OCI-LY7 (cell line): ENCODE results near the gene CEP112. TPM values are rescaled to one million over a fixed set of nuclear protein-coding genes. Genes with fewer than 3 reads are reported as not detected.

ENCODE experiments used
- BruUV-seq: library from RNA; stranded (reverse); fragments of 400-500 nt; replicated peaks from 2 replicates; lab custom pipeline; 2021; lab: Mats Ljungman, UMichigan
- CTCF ChIA-PET: fragments of 300-600 bp; sonication (Branson Sonifier 250); formaldehyde crosslinking; loops from one replicate; lab custom pipeline; 2022; ENCODE audit warnings: antibody characterized with exemption; ENCODE audit not compliant: unreplicated experiment; lab: Charles Lee
- POLR2A ChIA-PET: fragments of 300-600 bp; sonication (Branson Sonifier 250); formaldehyde crosslinking; loops from one replicate; lab custom pipeline; 2022; ENCODE audit warnings: antibody characterized with exemption; lab: Charles Lee
- DNase-seq: peaks from one replicate; pipeline ENCODE4 v3.0.0-alpha.2; 2015; ENCODE audit warnings: low spot score
- H2AFZ ChIP-seq: fragments of 200-600 bp; sonication (generic), shearing (Covaris generic); 2 replicates; pipeline ENCODE4 v1.6.1; 2014; ENCODE audit warnings: mild to moderate bottlenecking, antibody characterized with exemption, low read length, moderate library complexity
- H3K27ac ChIP-seq: fragments of 200-600 bp; sonication (generic); 2 replicates; pipeline ENCODE4 v1.5.1; 2014; ENCODE audit warnings: mixed run types, low read depth, mild to moderate bottlenecking, moderate library complexity, low read length, inconsistent platforms; ENCODE audit not compliant: poor library complexity, severe bottlenecking
- H3K36me3 ChIP-seq: fragments of 200-600 bp; sonication (generic); 2 replicates; pipeline ENCODE4 v1.6.1; 2014; ENCODE audit warnings: mild to moderate bottlenecking, antibody characterized with exemption, low read length, moderate library complexity, mixed read lengths; ENCODE audit not compliant: insufficient read depth
- H3K4me1 ChIP-seq: fragments of 200-600 bp; sonication (generic); 2 replicates; pipeline ENCODE4 v1.5.1; 2014; ENCODE audit warnings: mild to moderate bottlenecking, low read length; ENCODE audit not compliant: insufficient read depth, poor library complexity, severe bottlenecking
- H3K4me2 ChIP-seq: fragments of 200-600 bp; sonication (generic); 2 replicates; pipeline ENCODE4 v1.6.1; 2014; ENCODE audit warnings: mild to moderate bottlenecking, low read length
- H3K4me3 ChIP-seq: fragments of 200-600 bp; sonication (generic); 2 replicates; pipeline ENCODE4 v1.5.1; 2014; ENCODE audit warnings: mild to moderate bottlenecking, low read depth, low read length; ENCODE audit not compliant: poor library complexity, severe bottlenecking
- H3K79me2 ChIP-seq: fragments of 200-600 bp; sonication (generic); 2 replicates; pipeline ENCODE4 v1.6.1; 2016; ENCODE audit warnings: low read depth, mild to moderate bottlenecking, low read length, moderate library complexity, mixed read lengths; ENCODE audit not compliant: insufficient read depth
- H3K9me2 ChIP-seq: fragments of 200-600 bp; sonication (generic); 2 replicates; pipeline ENCODE4 v1.6.1; 2016; ENCODE audit warnings: mild to moderate bottlenecking, low read length, mixed read lengths; ENCODE audit not compliant: insufficient read depth
- H3K9me3 ChIP-seq: fragments of 200-600 bp; sonication (generic); 2 replicates; pipeline ENCODE4 v1.6.1; 2014; ENCODE audit warnings: mild to moderate bottlenecking, mixed run types, low read length, mixed read lengths
- H4K20me1 ChIP-seq: fragments of 200-600 bp; sonication (generic); 2 replicates; pipeline ENCODE4 v1.6.1; 2014; ENCODE audit warnings: mild to moderate bottlenecking, antibody characterized with exemption, low read length, moderate library complexity, mixed read lengths; ENCODE audit not compliant: insufficient read depth
- EZH2phosphoT487 ChIP-seq: fragments of 200-600 bp; sonication (generic); IDR thresholded peaks from 2 replicates; pipeline ENCODE4 v1.6.1; 2018; ENCODE audit warnings: low read depth, borderline replicate concordance, mild to moderate bottlenecking, mixed run types, antibody characterized with exemption, low read length, moderate library complexity, mixed read lengths
- intact Hi-C: fragments of 100-400 bp; cut with micrococcal nuclease; formaldehyde crosslinking; loops from one replicate; pipeline ENCODE4 v1.10.0; 2022; ENCODE audit not compliant: unreplicated experiment
- total RNA-seq, 2 experiments: library from RNA; depleted of rRNA in 1 of 2; stranded (reverse); fragments of >200 nt in 1 of 2; shearing (Covaris generic) in 1 of 2; gene quantifications; 2 replicates each; pipeline ENCODE4 v1.2.3, GENCODE V29; 2014 to 2022
- TF ChIP-seq, protein P1 (sequence below): fragments of 200-600 bp; sonication (generic); conservative IDR thresholded peaks from 2 replicates; pipeline ENCODE4 v1.5.1; 2014; ENCODE audit warnings: mild to moderate bottlenecking, antibody characterized with exemption, low read length, moderate library complexity, mixed read lengths

The CEP112 gene
- total RNA-seq, 2 experiments from 2014 or later: 2.7 to 6.9 TPM

DNA sequence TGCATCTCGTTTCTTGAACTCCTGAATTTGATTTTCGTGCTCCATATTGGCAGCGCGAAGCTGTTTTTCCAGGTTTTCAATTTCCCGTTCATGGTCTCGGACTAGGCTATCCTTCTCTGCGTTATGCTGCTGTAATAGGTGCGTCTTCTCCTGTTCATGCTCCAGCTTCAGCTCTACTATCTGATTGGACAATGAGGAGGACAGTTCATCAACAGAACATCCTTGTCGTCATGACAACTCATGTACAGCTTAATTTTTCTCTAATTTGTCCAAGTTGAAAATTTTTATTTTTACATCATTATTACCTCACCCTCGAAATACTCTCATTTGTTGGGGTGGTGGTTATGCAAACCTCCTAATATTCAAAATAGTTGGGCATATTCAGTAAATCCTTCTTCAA lies 289.8 kb downstream of the CEP112 start:
- no peaks in the 10 kb centered on the region for H3K79me2 ChIP-seq
- H3K36me3 ChIP-seq: no peaks in the 10 kb centered on the region
- CTCF ChIA-PET: no interaction called here
- no peak overlapping the region for H3K4me3 ChIP-seq
- POLR2A ChIA-PET: no interaction called here
- H3K4me1 ChIP-seq: no peaks in the 10 kb centered on the region
- H3K27ac ChIP-seq: no peak overlapping the region
- no peak overlapping the region for H2AFZ ChIP-seq
- no peak for DNase-seq
- no peaks in the 10 kb centered on the region for H3K9me2 ChIP-seq
- no peak overlapping the region for H3K4me2 ChIP-seq
- no TSS peak for BruUV-seq
- H4K20me1 ChIP-seq: no peaks in the 10 kb centered on the region
- intact Hi-C loops: no loop called here
- TF ChIP-seq, protein P1, sequence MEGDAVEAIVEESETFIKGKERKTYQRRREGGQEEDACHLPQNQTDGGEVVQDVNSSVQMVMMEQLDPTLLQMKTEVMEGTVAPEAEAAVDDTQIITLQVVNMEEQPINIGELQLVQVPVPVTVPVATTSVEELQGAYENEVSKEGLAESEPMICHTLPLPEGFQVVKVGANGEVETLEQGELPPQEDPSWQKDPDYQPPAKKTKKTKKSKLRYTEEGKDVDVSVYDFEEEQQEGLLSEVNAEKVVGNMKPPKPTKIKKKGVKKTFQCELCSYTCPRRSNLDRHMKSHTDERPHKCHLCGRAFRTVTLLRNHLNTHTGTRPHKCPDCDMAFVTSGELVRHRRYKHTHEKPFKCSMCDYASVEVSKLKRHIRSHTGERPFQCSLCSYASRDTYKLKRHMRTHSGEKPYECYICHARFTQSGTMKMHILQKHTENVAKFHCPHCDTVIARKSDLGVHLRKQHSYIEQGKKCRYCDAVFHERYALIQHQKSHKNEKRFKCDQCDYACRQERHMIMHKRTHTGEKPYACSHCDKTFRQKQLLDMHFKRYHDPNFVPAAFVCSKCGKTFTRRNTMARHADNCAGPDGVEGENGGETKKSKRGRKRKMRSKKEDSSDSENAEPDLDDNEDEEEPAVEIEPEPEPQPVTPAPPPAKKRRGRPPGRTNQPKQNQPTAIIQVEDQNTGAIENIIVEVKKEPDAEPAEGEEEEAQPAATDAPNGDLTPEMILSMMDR: no peak
- TF ChIP-seq EZH2phosphoT487: no peak
- H3K9me3 ChIP-seq: no peaks in the 10 kb centered on the region

DNA sequence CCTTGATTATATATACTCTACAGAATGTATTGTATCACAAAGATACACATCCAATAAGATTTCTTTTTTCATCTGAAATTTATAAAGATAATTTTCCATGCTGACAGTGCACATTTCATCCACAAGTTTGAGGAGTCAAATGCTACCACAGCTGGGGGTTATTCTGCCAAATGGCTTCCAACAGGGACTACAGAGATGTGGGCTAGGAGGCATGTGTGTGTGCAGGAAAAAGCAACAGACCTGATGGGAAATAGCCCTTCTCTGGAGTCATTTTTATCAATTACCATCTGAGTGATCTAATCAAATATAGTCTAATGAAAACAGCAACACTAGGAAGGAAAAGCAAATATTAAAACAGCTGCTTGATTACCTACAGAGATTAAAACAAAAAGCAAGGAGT lies 290.5 kb downstream of the CEP112 start:
- Histone ChIP-seq H3K4me2 (no peak overlapping the region), H3K79me2 (no peaks in the 10 kb centered on the region), H4K20me1 (no peaks in the 10 kb centered on the region), H3K27ac (no peak overlapping the region), H3K4me3 (no peak overlapping the region), H3K9me2 (no peaks in the 10 kb centered on the region), H3K36me3 (no peaks in the 10 kb centered on the region), H3K9me3 (no peaks in the 10 kb centered on the region), H3K4me1 (no peaks in the 10 kb centered on the region), H2AFZ (no peak overlapping the region)
- intact Hi-C loops: no loop called here
- TF ChIP-seq, protein P1: no peak
- no peak for TF ChIP-seq EZH2phosphoT487
- ChIA-PET CTCF (no interaction called here), POLR2A (no interaction called here)
- BruUV-seq: no TSS peak
- DNase-seq: no peak

GRCh38 chr17:65900216-65900615 lies 291.7 kb downstream of the CEP112 start:
- no peak overlapping the region for H2AFZ ChIP-seq
- no peaks in the 10 kb centered on the region for H3K4me1 ChIP-seq
- no peak overlapping the region for H3K4me3 ChIP-seq
- no peaks in the 10 kb centered on the region for H3K9me2 ChIP-seq
- no TSS peak for BruUV-seq
- CTCF ChIA-PET: no interaction called here
- POLR2A ChIA-PET: interaction anchor here (0.6 kb wide), 1 partner anchor 130 kb away, joined by 3 read pairs; no protein-coding TSS in a partner anchor
- intact Hi-C loops: no loop called here
- no peak for DNase-seq
- H3K27ac ChIP-seq: no peak overlapping the region
- no peaks in the 10 kb centered on the region for H3K9me3 ChIP-seq
- no peaks in the 10 kb centered on the region for H4K20me1 ChIP-seq
- TF ChIP-seq, protein P1: no peak
- no peak for TF ChIP-seq EZH2phosphoT487
- no peaks in the 10 kb centered on the region for H3K36me3 ChIP-seq
- H3K4me2 ChIP-seq: no peak overlapping the region
- H3K79me2 ChIP-seq: no peaks in the 10 kb centered on the region
